NCI-H524 (cell line): ENCODE measurements around the gene PPP1R14B.

Experiments used
- DNase-seq, 2 experiments: peaks; one replicate each; lab custom pipeline; 2025; lab: John Stamatoyannopoulos, UW

The PPP1R14B gene

DNA sequence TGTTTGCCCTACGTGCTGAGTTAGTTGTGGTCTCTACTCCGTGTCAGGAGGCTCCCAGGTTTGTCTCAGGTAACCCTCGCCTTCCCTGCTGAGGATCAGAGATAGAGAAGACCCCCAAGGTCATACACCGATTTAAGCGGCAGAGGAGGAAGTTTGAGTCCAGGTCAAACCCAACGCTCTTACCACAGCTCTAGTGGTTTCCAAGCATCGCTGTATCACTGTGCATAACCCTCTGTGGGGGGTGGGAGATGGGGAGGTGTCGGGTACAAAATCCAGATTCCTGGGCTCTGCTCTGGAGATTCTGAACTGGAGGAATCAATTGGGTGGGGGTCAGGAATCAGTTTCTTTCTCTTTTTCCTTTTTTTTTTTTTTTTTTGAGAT is 15.8 kb downstream of the PPP1R14B start:
- no peak for DNase-seq

DNA sequence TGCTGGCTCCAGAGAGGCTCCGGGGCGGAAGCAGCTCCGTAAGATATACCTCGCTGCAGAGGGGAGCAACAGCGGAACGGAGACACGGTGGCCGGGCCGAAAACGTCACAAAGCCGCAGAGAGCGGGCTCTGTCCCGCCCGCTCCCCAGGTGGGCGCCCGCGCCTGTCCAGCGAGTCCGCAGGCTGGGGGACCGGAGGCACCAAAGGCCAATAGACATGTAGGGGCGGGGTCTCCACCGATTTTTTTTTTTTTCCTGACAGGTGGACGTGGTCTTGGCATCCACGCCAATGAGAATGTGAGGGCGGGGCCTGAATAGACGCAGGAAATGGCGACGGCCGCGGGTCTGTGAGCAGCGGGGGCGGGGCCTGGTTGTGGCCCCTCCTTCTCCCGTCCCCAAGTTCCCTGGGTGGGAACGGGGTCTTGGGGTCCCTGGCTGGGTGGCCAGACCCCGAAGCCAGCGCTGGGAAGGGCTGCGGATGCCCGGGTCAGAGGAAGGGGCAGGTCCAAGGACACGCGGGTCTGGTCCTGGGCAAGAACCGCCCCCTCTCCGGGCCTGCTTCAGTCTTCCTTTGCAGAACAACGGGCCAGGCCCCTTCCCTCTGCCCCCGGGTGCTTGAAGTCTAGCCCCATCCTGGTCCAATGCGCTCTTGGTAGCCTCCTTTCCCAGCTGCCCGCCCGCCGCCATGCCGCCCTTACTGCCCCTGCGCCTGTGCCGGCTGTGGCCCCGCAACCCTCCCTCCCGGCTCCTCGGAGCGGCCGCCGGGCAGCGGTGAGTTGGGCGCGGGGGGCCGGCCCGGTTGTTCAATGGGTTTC is 16.4 kb downstream of the PPP1R14B start, which contains the start of gene DNAJC4:
DNAJC4 (plus strand) TSS at position 378 of the 814 bp plus-strand sequence; CDS start at position 685, 307 bp downstream.
- DNase-seq = peak; percentile 82 to 93

DNA sequence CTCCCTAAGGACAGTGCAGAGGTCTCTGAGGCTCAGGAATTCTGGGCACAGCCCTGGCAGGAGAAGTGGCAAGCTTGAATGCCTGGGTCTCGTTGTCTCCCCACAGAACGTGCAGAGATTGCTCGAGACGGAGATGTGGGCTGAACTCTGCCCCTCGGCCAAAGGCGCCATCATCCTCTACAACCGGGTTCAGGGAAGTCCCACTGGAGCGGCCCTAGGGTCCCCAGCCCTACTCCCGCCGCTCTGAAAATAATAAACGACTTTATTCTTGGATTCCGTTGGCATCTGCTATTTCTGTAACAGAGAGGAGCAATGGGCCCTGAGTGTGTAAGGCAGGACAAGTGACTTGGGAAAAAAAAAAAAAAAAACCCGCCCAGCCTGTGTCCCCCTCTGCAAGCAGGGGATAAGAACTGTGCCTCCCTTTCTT is 17.0 kb downstream of the PPP1R14B start:
- no peak for DNase-seq

DNA sequence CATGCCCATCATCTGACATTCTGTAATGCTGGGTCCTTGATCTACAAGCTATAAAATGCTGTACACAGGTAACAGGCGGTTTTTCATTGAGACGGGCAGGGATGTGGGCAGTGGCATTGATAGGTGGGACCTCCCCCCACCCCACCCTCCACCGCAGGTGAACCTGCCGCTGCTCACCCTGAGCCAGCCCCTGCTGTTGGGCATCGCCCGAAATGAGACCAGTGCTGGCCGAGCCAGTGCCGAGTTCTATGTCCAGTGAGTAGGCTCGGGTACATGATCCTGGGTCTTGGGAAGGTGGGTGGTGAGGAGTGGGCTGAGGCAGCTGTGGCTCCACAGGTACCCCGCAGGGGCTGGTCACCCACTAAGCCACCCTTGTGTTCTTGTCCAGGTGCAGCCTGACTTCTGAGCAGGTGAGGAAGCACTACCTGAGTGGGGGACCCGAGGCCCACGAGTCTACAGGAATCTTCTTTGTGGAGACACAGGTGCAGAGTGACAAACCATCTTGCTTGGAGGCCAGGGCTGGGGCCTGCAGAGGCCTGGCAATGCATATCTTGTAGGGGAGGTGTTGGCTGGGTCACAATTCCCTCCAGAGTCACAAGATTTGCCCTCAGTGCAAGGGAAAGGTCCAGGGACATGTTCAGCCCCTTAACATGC is 17.5 kb downstream of the PPP1R14B start:
- DNase-seq = no peak

DNA sequence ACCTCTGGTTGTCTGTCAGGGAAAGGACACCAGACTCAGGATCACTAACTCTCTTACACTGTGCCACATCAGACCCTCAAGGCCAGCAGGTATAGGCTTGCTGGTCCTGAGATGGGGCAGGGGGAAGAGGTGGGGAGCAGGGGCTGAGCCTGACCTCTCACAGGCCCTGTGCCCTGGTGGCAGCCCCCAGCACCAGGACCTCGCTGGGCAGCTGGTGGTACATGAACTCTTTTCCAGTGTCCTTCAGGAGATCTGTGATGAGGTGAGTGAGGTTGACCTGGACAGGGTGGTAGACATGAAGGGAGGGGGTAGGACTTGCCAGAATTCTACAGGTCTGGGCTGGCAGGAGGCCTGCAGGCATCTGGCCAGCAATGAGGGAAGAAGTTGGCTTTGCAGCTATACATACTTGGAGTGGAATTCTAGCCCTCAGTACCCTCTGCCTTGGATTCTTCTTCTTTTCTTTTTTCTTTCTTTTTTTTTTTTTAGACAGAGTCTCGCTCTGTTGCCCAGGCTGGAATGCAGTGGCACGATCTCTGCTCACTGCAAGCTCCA is 19.3 kb downstream of the PPP1R14B start:
- no peak for DNase-seq

DNA sequence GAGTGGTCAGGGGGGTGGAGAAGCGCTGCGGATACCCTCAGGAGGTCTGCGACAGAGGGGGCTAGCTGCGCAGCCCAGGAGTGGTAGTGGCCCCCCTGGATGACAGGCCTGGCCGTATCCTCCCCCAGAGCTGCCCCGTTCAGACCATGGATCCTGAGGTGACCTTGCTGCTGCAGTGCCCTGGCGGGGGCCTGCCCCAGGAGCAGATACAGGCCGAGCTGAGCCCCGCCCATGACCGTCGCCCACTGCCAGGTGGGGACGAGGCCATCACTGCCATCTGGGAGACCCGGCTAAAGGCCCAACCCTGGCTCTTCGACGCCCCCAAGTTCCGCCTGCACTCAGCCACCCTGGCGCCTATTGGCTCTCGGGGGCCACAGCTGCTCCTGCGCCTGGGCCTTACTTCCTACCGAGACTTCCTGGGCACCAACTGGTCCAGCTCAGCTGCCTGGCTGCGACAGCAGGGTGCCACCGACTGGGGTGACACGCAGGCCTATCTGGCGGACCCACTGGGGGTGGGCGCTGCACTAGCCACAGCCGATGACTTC is 20.2 kb downstream of the PPP1R14B start:
- peak; percentile 77 to 80 for DNase-seq

DNA sequence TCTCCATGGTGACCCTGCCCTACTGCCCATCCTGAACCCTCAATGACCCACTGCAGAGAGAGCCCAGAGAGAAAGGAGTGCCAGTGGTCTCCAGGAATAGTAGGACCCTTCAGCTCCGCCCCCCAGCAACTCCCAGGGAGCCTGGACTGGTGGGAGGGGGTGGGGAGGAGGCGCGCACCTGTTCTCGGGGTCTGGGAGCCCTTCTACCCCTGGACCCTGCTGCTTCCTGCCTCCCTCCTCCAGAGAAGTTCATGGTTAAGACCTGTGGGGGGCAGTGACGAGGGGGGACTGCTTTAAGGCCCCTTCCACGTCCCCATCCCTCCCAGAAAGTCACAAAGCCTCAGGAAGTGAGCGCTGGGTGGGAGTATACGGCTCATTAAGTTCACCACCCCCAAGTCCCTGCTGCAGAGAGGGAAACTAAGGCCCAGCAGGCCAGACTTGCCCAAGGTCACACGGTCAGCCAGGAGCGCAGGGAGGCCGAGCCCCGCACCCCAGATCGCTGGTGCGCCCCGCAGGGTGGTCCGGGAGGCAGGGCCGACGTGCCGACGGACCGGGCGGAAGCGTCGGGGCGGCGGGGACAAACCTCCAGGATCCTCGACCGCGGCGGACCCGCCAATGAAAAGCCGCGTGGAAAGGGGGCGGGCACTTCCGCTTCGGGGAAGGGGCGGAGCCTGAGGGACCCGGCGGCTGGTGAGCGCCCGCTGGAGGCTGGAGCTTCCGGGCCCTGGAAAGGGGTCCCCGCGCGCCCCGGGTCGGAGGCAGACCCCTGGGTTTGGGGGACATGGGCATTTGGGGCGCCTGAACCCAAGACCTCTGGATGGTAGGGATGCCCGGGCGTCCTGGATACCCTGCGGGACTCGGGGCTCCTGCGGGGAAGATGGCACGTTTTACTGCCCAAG is 20.9 kb downstream of the PPP1R14B start, which contains the start of the genes NUDT22 and TRPT1:
NUDT22 (plus strand) TSS at position 667 of the 899 bp plus-strand sequence. CDS start 379 bp downstream, outside the sequence.
TRPT1 (minus strand) TSS at position 579 of the 899 bp plus-strand sequence; CDS start at position 253, 326 bp downstream.
- peak; percentile 47 to 78 for DNase-seq

DNA sequence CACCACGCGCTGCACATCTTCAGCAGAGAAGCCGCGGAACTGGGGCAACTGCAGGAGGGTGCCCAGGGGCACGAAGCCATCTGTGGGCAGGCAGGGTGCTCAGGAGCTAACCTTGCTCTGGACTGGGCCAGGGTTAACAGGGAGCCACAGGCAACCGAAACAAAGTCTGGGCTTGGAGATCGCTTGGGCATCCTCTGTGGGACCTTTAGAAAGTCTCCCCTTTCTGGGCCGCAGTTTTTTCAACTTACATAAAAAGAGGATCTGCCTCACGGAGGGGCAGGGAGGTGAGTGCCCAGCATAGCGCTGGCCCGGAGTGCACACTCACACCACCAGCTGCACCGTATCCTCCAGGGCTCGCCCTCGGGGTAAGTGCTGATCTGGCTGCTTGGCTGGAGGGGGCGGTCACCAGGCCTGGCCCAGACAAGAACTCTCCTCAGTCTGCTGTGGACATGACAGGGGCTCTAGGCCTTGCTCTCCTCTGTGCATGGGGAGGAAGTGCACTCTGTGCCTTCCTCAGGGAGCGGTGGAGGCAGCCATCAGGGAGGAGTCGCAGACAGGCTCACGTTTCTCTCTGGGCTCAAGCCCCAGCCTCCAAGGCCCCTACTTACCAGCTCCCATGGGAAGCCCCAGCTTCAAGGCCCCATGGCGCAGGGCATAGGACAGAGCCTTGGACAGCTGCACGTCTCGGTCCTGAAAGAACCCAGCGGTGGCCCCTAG is 21.7 kb downstream of the PPP1R14B start:
- no peak for DNase-seq

DNA sequence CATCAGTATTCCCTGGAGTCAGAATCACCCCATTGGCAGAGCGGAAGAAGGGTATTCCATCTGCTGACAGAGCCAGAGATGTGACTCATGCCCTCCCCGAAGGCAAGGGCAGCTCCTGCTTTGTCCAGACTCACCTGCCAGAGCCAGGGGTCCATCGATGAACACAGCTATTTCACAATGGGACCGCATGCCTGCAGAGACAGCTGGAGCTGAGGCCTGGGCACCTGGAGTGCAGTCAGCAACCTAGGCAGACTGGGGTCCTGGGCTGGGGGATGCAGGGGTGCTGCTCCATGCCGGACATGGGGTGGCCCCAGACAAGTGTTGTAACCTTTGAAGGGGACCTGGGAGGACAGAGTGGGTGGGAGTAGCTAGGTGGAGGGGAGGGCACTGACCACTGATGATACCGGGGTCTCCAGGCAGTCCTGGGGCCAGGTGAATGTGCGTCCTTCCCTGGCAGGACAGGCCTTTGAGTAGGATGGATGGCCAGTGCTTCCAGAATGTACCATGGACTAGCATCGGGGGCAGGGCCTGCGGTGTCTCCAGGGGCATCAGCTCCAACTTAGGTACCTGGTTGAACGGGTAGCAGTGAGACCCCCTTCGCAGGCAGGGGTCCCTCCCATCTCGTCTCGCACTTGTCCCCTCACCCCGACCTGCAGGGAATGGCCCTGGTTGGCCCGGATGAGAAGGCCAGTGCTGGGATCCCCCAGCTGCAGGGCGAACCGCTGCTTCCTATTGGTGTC is 22.4 kb downstream of the PPP1R14B start:
- no peak for DNase-seq

DNA sequence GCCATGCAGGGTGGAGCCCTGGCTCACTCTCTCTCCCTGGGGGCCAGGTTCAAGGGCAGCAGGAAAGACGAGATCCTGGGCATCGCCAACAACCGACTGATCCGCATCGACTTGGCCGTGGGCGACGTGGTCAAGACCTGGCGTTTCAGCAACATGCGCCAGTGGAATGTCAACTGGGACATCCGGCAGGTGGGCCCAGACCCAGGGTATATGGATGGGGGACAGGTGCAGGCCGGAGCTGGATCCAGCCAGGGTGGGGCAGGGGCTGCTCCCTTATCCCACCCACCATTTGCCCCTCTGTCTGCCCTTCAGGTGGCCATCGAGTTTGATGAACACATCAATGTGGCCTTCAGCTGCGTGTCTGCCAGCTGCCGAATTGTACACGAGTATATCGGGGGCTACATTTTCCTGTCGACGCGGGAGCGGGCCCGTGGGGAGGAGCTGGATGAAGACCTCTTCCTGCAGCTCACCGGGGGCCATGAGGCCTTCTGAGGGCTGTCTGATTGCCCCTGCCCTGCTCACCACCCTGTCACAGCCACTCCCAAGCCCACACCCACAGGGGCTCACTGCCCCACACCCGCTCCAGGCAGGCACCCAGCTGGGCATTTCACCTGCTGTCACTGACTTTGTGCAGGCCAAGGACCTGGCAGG is 23.6 kb downstream of the PPP1R14B start:
- peak in 1 of 2 experiments; percentile 62 for DNase-seq

DNA sequence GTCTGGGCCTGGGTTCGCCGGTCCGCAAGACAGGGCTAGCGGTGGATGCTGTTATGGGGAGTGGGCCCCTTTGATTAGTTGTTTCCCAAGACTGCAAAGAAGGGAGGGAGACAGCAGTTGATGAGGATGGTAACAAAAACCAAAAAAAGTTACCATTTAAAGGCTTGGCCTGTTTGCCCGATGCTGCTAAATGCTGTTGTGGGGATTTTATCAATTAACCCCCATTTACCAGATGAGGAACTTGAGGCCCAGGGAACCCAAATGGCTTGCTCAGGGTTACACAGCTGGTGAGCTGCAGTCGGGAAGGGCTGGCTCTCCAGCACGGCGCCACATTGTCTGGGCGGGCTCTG is 24.1 kb downstream of the PPP1R14B start:
- DNase-seq = no peak

DNA sequence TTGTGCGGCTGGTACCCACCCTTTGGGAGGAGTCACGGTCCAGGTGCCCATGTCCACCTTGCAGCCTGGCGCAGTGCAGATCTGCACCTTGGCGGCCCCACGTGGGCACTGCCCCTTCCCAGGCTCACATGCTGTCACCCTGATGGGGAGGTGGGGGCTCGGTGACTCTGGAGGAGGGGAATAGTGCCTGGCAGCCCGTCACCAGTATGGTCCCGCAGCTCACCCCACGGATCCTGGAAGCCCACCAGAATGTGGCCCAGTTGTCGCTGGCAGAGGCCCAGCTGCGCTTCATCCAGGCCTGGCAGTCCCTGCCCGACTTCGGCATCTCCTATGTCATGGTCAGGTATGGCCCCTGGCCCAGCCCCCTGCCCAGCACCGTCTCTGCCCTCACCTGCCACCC is 25.9 kb downstream of the PPP1R14B start:
- no peak for DNase-seq

DNA sequence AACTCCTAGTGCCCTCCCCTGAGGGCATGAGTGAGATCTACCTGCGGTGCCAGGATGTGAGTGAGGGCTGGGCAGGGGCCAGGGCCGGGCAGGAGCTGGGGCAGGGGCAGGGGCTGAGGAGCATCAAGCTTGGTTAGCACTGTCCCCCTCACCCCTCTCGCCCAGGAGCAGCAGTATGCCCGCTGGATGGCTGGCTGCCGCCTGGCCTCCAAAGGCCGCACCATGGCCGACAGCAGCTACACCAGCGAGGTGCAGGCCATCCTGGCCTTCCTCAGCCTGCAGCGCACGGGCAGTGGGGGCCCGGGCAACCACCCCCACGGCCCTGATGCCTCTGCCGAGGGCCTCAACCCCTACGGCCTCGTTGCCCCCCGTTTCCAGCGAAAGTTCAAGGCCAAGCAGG is 26.5 kb downstream of the PPP1R14B start:
- DNase-seq = no peak

DNA sequence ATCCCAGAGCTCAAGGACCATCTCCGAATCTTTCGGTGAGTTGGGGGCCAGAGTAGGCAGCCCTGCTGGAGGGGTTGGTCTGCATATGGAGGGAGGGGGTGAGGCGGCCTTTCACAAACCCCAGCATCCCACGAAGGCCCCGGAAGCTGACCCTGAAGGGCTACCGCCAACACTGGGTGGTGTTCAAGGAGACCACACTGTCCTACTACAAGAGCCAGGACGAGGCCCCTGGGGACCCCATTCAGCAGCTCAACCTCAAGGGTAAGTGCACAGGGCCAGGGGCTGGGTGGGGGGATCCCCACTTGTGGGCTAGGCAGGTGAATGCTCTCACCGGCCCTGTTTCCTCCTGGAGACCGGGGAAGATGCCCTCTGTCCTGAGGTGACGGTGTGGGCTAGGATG is 27.0 kb downstream of the PPP1R14B start:
- DNase-seq = no peak

DNA sequence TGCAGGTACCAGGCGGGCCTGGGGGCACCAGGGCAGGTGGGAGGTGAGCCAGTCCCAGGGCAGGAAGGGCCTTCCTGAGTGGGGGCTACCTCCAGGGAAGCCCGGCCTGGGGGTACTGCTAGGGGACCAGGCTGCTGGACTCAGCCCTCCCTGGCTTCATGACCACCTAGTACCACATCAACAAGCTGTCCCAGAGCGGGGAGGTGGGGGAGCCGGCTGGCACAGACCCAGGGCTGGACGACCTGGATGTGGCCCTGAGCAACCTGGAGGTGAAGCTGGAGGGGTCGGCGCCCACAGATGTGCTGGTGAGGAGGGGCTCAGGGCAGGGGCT is 27.4 kb downstream of the PPP1R14B start:
- no peak for DNase-seq

DNA sequence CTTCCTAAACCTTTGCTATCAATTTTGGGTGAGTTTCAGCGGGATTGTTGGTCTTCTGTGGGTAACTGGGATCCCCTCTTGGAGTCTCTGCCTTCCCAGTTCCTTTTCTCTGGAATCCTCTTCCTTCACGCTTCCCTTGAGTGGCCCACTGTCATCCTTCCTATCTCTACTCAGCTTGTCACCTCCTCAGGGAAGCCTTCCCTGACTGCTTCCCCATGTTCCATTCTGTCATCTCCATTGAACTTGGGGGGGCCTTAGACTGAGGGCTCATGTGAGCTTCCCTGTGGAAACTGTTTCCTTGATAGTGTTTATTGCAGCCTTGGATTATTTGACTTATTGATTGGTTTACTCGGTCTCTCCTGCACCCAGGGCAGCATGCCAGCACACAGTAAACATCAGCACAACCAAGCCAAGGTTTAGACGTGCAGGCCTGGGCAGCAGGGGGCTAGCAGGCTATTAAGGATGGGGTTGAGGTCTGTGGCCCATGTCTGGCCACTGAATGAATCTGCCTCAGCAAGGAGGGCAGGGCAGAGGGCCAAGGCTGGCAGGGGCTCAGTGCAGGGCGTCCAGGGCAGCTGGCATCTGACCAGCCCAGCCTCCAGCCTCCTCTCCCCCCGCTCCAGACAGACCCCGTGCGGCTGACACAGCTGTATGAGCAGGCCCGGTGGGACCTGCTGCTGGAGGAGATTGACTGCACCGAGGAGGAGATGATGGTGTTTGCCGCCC is 28.0 kb downstream of the PPP1R14B start:
- no peak for DNase-seq

DNA sequence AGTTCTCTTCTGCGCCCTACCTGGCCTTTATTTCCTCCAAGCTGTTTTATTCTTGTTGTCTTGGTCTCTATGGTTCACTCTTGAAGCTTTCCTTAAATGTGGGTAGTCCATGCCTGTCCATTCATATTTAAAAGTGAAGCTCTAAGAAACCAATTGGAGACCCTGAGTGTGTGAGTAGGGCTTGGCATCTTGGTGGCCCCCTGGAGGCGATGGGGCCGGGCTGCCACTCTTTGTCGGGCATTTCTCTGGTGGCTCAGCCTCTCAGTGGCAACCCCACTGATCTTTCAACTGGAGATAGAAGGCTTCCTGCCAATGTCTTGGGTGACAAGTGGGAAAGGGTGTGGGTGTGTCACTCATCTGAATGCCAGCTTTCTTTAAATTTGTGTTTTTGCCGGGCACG is 29.9 kb downstream of the PPP1R14B start:
- no peak for DNase-seq

DNA sequence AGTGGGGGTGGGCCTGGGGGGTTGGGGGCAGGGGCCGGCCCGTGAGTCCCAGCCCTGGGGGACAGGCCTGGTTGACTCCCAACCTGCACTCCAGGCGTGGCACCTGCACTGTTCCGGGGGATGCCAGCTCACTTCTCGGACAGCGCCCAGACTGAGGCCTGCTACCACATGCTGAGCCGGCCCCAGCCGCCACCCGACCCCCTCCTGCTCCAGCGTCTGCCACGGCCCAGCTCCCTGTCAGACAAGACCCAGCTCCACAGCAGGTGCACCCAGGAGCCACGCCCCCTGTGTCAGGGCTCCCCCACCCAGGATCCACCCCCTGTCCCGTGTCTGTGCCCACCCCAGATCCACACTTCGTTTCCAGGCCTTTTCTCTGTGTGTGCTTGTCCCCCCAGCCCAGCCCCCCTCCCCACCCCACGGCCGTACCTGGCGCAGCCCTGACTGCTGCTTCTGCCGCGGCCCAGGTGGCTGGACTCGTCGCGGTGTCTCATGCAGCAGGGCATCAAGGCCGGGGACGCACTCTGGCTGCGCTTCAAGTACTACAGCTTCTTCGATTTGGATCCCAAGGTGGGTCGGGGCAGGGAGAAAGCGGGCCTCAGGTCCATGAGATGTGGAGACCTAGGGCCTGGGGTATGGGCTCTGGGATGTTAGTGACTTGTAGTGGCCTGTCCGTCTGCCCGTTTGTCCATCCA is 35.4 kb downstream of the PPP1R14B start:
- no peak for DNase-seq
